Hepatic stellate cell (primary cell): ENCODE results near the gene KCNK18.
"Not testable (repeated sequence)": the region's sequence is repeated elsewhere in the genome, so short reads cannot be mapped to it uniquely, and the experiment has no call there.

Experiments used
- DNase-seq: peaks from one replicate; pipeline ENCODE4 v3.0.0; 2011; ENCODE audit warnings: low spot score

The KCNK18 gene

DNA sequence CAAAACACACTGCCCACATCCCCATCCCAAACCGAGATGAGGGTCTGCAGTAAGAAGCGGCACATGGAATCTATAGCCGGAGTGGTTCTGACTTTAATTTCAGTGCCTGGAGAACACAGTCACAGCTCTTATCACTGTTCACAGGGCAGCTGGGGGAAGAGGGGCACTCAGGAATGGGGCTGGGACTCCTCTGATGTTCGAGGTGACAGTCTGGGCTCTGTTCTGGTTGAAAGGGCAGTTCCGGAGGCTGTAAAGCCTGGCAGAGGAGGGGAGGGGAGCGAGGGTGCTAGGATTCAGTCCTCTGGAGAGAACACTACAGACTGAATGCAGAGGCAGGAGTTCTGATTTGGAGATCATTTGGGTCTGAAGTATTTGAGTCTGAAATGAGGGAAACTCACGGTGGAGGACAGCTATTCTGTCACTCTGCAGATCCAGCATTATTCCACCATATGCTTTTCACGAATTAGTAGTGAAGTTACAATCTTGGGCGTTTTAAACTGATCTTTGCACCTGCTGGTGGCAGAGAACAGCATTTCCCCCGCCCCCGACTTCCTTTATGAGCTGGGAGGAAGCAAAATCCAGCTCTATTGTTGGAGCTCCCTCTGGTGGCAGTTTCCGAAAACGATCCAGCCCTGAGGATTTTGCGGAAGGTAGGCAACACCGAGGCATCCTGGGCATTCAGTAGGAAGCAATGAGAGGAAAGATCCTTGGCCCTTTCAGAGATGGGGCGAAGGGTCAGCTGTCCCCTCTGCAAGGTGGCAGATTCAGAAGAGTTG lies 22.7 kb upstream of the KCNK18 start:
- peak; percentile 81 for DNase-seq

GRCh38 chr10:117175215-117175900 lies 21.9 kb upstream of the KCNK18 start:
- no peak for DNase-seq

DNA sequence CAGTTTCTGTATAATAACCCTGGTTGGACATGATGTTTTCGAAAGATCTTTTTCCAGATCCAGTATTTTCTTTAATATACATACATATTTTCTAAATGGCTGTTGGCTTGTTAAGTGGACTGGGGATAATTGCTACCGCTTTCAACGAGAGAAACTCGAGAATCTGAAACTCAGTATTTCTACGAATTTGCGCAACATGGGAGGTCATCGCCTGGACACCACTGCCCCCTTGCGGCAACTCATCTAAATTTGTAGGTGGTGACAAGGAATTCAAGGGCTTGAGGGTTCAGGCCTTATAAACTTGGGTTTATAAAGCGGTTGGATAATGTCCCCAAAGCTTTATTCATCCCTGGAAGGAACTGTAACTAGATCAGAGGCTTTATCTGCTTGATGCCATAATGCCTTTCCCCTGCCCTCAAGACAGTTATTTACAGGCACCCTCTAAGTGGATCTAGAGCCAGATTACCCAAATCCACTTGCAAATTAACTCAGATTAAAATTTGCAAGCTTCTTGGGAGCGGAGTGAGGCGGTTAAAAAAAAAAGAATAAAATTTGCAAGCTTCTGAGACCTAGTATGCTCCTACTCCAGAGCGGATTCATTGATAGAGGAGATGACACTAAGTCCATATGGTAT lies 21.3 kb upstream of the KCNK18 start:
- peak; percentile 74 for DNase-seq

- DNase-seq: no peak
These were observed 19.1 kb upstream of the KCNK18 start for GRCh38 chr10:117178190-117178589.

DNA sequence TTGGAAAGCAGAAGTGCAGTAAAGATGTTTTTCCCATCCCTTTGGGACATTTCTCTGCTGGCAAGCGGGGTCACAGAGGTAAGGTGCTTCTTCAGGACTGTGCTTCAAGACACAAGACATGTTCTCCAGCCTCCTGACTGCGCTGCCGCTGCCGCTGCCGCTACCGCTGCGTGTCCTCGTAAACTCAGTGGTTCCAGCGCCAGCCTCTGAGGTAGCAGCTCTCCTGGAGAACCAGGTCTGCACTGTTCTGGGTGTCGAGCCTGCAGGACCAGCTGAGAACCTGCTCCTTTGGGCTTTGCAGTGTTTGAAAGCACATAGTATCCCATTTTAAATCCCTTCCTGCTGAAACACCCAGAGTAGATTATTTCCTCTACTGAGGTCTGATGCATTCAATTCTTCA lies 13.0 kb upstream of the KCNK18 start:
- no peak for DNase-seq

DNA sequence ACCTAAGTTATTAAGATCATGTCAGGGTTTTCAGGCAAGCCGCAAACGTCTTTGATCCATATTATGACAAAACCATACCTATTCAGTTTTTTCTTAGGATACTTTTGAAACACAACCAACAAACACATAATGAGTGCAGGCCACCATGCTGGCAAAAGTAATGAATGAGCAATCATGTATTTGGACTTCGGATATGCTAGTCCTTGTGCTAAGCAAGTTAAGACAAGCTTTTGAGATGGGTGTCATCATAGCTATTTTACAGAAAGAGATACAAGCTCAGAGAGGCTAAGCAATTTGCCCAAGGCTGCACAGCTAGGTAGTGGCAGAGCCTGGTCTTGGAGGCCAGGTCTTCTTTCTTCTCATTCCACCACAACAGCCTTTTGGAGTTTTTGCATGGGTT lies 12.5 kb upstream of the KCNK18 start:
- DNase-seq: no peak

DNA sequence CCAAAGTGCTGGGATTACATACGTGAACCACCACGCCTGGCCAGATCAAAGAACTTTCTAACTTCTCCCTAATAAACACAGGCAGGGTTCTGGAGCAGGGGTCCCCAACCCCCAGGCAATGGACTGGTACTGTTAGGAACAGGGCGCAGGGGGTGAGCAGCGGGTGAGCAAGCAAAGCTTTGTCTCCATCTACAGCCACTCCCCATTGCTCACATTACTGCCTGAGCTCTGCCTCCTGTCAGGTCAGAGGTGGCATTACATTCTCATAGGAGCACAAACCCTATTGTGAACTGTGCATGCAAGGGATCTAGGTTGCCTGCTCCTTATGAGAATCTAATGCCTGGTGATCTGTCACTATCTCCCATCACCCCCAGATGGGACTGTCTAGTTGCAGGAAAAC lies 11.5 kb upstream of the KCNK18 start:
- not testable (repeated sequence) for DNase-seq

GRCh38 chr10:117186832-117187615 lies 10.3 kb upstream of the KCNK18 start:
- no peak for DNase-seq

DNA sequence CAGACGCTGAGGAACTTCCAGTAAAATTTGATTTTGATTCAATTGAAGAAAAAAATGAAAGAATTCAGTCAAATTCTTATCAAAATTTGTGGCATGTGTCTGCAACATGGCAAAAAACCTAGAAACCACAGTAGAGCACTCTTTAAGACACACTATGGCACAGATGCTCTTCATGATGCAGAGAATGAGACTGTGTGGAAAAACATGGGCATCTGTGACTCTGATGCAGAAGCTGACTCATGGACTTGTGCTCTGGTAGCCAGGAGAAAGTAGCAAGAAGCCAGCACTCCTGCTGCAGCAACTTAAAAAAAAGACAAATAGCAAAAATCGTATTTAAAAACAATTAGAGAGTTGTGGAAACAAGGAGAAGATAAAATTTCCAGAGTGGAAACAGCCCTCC lies 8.9 kb upstream of the KCNK18 start:
- DNase-seq: no peak

DNA sequence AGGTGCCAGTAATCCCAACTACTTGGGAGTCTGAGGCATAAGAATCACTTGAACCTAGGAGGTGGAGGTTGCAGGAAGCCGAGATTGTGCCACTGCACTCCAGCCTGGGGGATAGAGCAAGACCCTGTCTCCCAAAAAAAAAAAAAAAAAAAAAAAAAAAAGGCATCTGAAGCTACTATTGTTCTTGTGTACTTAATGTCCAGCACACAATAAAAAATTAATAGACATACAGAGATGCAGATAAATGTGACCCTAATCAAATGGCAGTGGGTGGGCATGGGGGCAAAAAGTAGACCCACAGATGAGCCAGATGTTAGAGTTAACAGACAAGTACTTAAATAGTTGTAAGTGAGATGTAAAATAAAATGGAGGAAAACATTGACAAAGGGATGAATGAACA lies 7.7 kb upstream of the KCNK18 start:
- DNase-seq: no peak

DNA sequence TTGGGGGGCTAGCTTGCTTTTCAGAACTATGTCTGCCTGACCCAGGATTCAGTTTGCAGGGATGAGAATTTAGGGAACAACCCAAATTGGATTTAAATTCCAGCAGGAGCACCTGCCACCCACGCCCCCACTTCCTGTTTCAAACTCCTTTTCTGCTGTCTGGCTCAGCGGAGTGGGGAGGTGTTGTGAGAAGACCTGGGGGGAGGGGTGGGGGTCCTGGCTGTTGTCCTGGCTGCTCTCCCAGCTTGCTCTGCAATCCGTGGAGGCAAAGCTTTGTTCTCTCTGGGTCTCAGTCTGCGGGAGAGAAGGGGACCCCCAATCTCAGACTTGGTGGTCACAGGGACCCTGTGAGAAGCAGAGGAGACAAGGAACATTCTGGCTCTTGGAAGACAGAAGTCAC lies 799 bp downstream of the KCNK18 start:
- DNase-seq: no peak

- DNase-seq: no peak
These were observed 4.5 kb downstream of the KCNK18 start for GRCh38 chr10:117201826-117202225.

DNA sequence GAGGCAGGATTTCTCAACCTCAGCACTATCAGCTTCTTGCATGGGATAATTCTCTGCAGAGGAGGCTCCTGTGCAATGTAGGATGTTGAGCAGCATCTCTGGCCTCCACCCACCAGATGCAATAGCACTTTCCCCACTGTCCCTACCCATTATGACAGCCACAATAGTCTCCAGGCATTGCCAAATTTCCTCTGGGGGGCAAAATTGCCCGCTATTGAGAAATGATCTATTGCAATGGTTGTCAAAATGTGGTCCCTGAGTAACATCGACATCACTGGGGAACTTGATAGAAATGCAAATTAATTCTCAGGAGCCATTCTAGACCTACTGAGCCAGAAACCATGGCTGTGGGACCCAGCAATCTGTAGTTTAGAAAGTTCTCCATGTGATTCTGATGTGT lies 7.0 kb downstream of the KCNK18 start:
- no peak for DNase-seq

DNA sequence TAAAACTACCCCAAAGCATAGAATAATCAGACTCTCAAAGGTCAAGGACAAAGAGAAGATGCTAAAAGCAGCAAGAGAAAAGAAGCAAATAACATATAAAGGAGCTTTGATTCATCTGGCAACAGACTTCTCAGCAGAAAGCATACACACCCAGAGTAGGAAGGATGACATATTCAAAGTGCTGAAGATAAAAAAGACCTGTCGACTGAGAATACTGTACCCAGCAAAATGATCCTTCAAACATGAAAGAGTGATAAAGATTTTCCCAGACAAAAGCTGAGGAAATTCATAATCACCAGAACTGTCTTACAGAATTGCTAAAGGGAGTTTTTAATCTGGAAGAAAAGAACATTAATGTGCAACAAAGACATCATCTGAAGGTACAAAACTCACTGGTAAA lies 14.9 kb downstream of the KCNK18 start:
- no peak for DNase-seq

GRCh38 chr10:117214401-117214800 lies 17.1 kb downstream of the KCNK18 start:
- DNase-seq: no peak

DNA sequence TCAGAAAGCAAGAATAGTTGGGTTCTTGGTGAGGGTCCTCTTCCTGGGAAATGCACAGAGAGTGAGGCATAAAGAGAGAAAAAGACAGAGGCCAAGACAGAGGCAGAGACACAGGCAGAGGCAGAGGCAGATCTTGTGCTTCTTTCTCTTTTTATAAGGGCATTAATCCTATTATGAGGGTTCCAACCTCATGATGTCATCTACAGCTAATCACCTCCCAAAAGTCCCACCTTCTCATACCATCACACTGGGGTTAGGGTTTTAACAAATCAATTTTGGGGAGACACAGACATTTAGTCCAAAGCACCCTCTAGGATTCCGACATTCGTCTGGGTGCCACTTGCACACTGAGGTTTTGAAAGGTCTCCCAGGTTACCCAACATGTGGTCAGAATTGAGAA lies 17.8 kb downstream of the KCNK18 start:
- DNase-seq: no peak

GRCh38 chr10:117216028-117216427 lies 18.7 kb downstream of the KCNK18 start:
- DNase-seq: no peak

- peak; percentile 81 for DNase-seq
These were observed 19.4 kb downstream of the KCNK18 start for GRCh38 chr10:117216611-117217195.

DNA sequence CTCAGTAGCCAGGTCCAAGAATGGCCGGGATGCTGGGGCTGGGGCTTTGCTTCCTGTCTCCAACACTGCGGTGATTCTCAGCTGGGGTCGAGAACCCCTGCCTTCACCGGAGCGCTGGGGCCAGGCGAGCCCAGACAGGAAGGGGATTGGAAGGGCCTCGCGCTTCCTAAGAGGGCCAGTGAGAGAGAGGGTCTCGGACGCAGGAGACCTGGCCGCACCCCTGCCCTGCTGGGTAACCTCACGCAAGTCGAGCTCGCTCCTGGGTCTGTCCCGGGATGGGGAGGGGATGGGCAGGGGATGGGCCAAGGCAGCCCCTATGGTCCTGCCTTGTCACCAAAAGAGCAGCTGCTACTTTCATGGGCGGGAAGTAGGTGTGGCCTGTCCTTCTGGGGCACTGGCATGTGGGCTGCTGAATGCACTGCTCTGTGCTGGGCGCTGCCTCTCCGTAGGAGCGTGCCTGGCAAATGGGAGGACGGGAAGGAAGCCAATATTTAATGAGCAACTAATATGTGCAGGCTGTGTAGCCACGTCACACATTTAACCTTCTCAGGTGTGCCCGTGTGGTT lies 20.0 kb downstream of the KCNK18 start:
- DNase-seq: no peak

GRCh38 chr10:117218654-117219053 lies 21.4 kb downstream of the KCNK18 start:
- DNase-seq: no peak

DNA sequence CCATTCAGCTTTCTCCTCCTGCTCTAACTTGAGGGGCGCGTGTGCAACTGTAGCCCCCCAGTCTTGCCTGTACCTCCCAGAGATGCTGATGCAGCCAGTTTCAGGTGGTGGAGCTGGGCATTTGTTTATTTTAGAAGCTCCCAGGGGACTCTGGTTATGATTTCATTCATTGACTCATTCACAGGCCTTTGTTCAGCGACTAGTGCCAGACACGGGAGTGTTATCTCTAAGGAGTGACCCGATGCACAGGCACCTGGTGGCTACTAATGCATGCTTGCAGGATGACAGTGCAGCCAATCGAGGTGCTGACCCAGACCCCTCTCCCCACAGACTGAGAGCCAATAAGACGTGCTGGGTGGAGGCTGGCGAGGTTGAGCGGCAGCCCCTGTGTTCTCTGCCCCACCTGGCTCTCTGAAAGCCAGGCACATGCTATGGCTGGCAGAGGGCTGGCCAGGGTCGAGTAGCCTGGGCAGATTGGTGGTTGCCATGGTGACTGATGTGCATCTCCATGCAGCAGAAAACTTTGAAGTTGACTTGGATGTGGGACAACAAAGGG lies 23.9 kb downstream of the KCNK18 start:
- DNase-seq: no peak
